GM21723 (cell line): ENCODE results near the gene ARHGEF3.

ENCODE experiments used
- ATAC-seq: cut with Tn5 transposase; IDR thresholded peaks from one replicate; pipeline ENCODE4 v1.9.1; 2021; ENCODE audit warnings: mild to moderate bottlenecking, moderate library complexity; ENCODE audit not compliant: unreplicated experiment

The ARHGEF3 gene

GRCh38 chr3:56796202-56796601 is 5.5 kb downstream of the ARHGEF3 start:
- no peak for ATAC-seq

- no peak for ATAC-seq
Observed at GRCh38 chr3:56795829-56796185, 5.9 kb downstream of the ARHGEF3 start.

- no peak for ATAC-seq
Observed at GRCh38 chr3:56795097-56795828, 6.5 kb downstream of the ARHGEF3 start.

GRCh38 chr3:56792193-56792592 is 9.6 kb downstream of the ARHGEF3 start:
- no peak for ATAC-seq

GRCh38 chr3:56790016-56790821 is 11.5 kb downstream of the ARHGEF3 start:
- ATAC-seq: no peak

GRCh38 chr3:56789076-56789475 is 12.7 kb downstream of the ARHGEF3 start:
- ATAC-seq: no peak

- no peak for ATAC-seq
Observed at GRCh38 chr3:56788521-56788920, 13.2 kb downstream of the ARHGEF3 start.

GRCh38 chr3:56787784-56788256 is 13.9 kb downstream of the ARHGEF3 start:
- ATAC-seq: no peak

GRCh38 chr3:56787258-56787775 is 14.4 kb downstream of the ARHGEF3 start:
- no peak for ATAC-seq

- ATAC-seq: no peak
Observed at GRCh38 chr3:56785499-56785898, 16.2 kb downstream of the ARHGEF3 start.

GRCh38 chr3:56784448-56785001 is 17.2 kb downstream of the ARHGEF3 start:
- ATAC-seq: no peak

GRCh38 chr3:56783644-56784447 is 17.9 kb downstream of the ARHGEF3 start:
- ATAC-seq: peak; percentile 99

GRCh38 chr3:56782906-56783305 is 18.8 kb downstream of the ARHGEF3 start:
- no peak for ATAC-seq

GRCh38 chr3:56782215-56782614 is 19.5 kb downstream of the ARHGEF3 start:
- no peak for ATAC-seq

GRCh38 chr3:56781762-56782161 is 20.0 kb downstream of the ARHGEF3 start:
- ATAC-seq: no peak

- no peak for ATAC-seq
Observed at GRCh38 chr3:56780936-56781335, 20.8 kb downstream of the ARHGEF3 start.

- no peak for ATAC-seq
Observed at GRCh38 chr3:56778893-56779292, 22.9 kb downstream of the ARHGEF3 start.

GRCh38 chr3:56776556-56776950 is 25.2 kb downstream of the ARHGEF3 start:
- ATAC-seq: no peak

GRCh38 chr3:56775838-56776555 is 25.8 kb downstream of the ARHGEF3 start:
- ATAC-seq: no peak

GRCh38 chr3:56775445-56775837 is 26.3 kb downstream of the ARHGEF3 start:
- ATAC-seq: no peak
